Right lobe of liver (tissue), 4 donors: ENCODE results near the gene PRXL2A.

Experiments
- CTCF ChIP-seq, 4 donors: fragments of 200-600 bp in 3 of 4; fragments of 450-650 bp in 1 of 4; IDR thresholded peaks; one replicate each; pipeline versions ENCODE4 v1.5.1 to v1.8.0; 2016 to 2022; ENCODE audit warnings: antibody characterized with exemption in 4 of 4, mild to moderate bottlenecking in 2 of 4
- POLR2A ChIP-seq: fragments of 450-650 bp; IDR thresholded peaks from one replicate; pipeline ENCODE4 v1.6.1; 2017; ENCODE audit warnings: antibody characterized with exemption, mild to moderate bottlenecking
- donor health status: DM: no; HTN: no; CAD: no.
- donor health status: DM: no; HTN: no; CAD: no.
- donor health status: DM: no; HTN: yes; CAD: no.

- no peak for TF ChIP-seq POLR2A
- TF ChIP-seq CTCF (IDR thresholded peaks at IDR 0.05), result no peak
Observed at GRCh38 chr10:80458263-80458625, 49.9 kb downstream of the PRXL2A start.
